ENCODE results near the gene DFFB.

DFFB gene

DNA sequence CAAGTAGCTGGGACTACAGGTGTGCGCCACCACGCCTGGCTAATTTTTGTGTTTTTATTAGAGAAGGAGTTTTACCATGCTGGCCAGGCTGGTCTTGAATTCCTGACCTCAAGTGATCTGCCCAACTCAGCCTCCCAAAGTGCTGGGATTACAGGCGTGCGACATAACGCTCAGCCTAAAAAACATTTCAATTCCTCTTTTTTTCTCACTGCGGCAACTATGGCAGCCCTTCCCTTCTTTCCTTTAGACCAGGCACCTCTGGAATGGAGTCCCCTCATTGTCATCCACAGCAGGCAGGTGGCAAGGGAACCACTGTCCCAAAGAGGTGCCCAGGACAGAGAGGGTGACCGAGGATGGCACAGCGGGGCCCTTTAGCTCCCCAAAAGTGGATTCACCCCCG is 14.4 kb upstream of the DFFB start:
- no peak for DNase-seq (ENCODE audit: low read depth)
- TF ChIP-seq, protein P1, sequence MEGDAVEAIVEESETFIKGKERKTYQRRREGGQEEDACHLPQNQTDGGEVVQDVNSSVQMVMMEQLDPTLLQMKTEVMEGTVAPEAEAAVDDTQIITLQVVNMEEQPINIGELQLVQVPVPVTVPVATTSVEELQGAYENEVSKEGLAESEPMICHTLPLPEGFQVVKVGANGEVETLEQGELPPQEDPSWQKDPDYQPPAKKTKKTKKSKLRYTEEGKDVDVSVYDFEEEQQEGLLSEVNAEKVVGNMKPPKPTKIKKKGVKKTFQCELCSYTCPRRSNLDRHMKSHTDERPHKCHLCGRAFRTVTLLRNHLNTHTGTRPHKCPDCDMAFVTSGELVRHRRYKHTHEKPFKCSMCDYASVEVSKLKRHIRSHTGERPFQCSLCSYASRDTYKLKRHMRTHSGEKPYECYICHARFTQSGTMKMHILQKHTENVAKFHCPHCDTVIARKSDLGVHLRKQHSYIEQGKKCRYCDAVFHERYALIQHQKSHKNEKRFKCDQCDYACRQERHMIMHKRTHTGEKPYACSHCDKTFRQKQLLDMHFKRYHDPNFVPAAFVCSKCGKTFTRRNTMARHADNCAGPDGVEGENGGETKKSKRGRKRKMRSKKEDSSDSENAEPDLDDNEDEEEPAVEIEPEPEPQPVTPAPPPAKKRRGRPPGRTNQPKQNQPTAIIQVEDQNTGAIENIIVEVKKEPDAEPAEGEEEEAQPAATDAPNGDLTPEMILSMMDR (conservative IDR thresholded peaks at IDR 0.05; ENCODE audit: low read depth, low read length), result no peak
- H3K4me3 ChIP-seq (ENCODE audit: low read depth, low read length), result no peak overlapping the region

DNA sequence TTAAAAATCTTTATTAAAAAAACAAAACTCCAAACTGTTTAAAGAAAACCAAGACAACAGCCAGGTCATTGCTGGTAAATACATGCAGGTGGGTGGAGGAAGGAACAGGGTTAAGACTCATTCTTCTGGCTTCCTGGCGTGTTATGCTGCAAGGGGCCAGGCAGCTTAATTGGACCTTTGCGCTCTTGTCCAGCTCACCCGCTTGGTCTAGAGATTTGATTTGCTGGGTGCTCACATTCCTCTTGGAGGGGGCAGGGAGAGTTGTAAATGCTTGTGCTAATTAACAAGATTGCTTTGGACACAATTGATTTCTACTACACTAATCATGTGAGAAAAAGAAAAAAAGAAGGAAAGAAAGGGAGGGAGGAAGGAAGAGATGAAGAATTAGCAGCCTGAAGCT is 10.7 kb upstream of the DFFB start:
- DNase-seq (ENCODE audit: low read depth), result no peak
- TF ChIP-seq, protein P1 (conservative IDR thresholded peaks at IDR 0.05; ENCODE audit: low read depth, low read length), result no peak
- H3K4me3 ChIP-seq (ENCODE audit: low read depth, low read length), result no peak overlapping the region

DNA sequence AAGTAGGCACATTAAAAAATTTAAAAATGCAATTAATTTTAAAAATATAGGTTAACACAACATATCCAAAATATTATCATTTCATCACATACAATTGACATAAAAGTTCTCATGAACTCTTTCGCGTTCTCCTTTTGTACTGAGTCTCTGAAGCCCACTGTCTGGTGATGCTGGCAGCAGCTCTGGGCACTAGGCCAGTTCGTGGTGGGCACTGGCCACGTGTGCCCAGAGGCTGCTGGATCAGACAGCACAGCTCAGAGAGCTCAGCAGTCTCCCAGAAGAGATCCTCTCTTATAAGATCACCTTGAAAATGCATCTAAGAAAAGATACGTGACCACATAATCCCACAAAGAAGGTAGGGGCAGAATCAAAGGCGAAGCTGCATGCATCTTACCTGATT is 10.2 kb upstream of the DFFB start:
- TF ChIP-seq, protein P1 (conservative IDR thresholded peaks at IDR 0.05; ENCODE audit: low read depth, low read length), result no peak
- no peak overlapping the region for H3K4me3 ChIP-seq (ENCODE audit: low read depth, low read length)
- DNase-seq (ENCODE audit: low read depth), result no peak

DNA sequence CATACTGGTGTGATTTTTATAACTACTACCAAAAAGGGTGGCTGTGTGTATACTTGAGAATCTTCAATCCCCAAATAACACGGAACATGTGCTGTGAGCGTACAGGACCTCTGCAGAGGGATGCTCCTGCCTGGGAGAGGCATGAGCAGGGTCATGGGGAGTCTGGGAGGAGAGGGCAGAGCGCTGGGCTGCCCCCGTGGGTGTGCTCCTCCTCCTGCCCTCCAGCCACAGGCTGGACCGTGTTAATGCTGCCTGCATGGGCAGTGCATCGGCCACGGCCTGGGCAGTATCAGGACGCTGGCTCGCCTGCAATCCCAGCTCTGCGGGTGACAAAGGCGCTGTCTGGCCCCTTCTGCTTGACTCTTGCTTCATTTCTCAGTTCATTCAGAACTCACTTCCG is 6.4 kb upstream of the DFFB start:
- DNase-seq (ENCODE audit: low read depth), result no peak
- H3K4me3 ChIP-seq (ENCODE audit: low read depth, low read length), result no peak overlapping the region
- TF ChIP-seq, protein P1 (conservative IDR thresholded peaks at IDR 0.05; ENCODE audit: low read depth, low read length), result no peak

DNA sequence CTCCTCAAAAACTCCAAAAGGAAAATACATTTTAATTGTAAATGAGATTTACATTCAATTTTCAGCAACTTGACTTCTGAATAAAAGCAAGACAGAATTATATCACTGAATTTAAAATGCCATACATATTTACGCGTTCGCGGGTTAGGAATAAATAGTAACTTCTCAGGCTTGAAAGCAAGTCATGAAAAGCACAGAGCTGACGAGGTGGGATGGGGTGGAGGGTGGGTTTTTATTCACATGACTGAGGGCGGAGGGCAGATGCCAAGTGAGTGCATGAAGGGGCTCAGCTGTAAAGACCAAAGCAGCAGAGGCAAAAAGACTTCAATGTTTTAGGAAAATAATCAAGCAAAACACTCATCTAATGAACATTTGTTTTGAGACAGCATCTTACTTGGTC is 6.0 kb upstream of the DFFB start:
- no peak overlapping the region for H3K4me3 ChIP-seq (ENCODE audit: low read depth, low read length)
- DNase-seq (ENCODE audit: low read depth), result no peak
- TF ChIP-seq, protein P1 (conservative IDR thresholded peaks at IDR 0.05; ENCODE audit: low read depth, low read length), result no peak

DNA sequence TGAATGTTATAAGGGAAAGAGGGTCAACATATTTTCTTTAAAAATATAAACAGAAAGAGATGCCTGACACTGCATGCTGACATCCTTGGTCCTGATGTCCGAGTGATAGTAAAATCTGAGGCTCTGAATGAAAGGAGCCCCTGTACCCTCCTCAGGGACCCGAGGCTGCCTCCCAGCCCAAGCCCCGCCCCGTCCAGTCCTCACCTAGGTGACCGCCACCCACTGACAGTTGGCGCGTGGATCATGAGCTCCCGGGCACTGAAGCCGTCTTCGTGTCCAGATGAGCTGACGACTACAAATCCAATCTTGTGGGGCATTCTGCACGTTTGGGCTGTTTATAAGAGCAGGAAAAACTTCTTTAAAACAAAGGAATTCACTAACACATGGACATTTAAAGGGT is 5.2 kb upstream of the DFFB start:
- no peak overlapping the region for H3K4me3 ChIP-seq (ENCODE audit: low read depth, low read length)
- TF ChIP-seq, protein P1 (conservative IDR thresholded peaks at IDR 0.05; ENCODE audit: low read depth, low read length), result no peak

DNA sequence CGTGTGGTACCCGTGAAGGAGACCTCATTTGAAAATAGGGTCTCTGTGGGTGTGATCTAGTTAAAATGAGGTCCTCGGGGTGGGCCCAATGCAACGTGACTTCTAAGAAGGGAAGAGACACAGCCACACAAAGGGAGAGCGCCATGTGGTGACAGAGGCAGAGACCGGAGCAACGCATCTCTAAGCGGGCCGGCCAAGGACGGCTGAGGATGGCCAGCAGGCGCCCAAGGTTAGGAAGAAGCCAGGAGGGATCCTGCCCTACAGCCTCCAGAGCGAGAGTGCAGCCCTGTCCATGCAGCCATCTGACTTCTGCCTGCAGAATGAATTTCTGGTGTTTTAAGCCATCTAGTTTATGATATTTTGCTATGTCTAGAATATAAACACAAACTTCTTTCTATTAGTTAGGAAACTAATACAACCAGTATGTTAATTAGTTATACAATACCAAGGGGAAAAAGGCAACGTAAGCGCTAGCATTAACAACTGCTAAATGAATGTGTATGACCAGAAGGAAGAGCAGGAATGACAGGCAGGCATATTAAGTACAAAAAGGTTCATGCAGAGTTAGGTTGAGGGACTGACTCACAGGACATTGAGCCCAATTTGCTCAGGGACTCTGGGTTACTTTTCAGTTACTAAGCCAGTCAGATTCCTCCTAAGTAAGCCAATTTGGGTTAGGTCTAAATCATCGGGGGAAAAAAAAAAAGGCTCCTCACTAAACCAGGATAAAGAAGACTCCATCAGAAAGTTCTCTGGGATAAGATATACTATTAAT is 4.4 kb upstream of the DFFB start:
- H3K4me3 ChIP-seq (ENCODE audit: low read depth, low read length), result no peak overlapping the region
- DNase-seq (ENCODE audit: low read depth), result no peak
- TF ChIP-seq, protein P1 (conservative IDR thresholded peaks at IDR 0.05; ENCODE audit: low read depth, low read length), result no peak

More for the DNA sequence above, 5.2 kb upstream of the DFFB start:
- DNase-seq (ENCODE audit: low read depth), result no peak

All from choroid plexus epithelial cell (primary cell).